ENCODE data around the gene CHDH.

- TF ChIP-seq EZH2 (IDR thresholded peaks at IDR 0.05) (no peak), POLR2AphosphoS5 (IDR thresholded peaks at IDR 0.05; ENCODE audit: borderline replicate concordance, low read depth, low read length) (no peak)
Observed at GRCh38 chr3:53807117-53807810, 39.0 kb downstream of the CHDH start.
